HepG2 (cell line): Measurements from ENCODE around the gene CCDC57. TPM values are rescaled to one million over a fixed set of nuclear protein-coding genes. Genes with fewer than 3 reads are reported as not detected.

Experiments
- CCAR2 ChIP-seq: fragments of 200-400 bp; formaldehyde crosslinking; optimal IDR thresholded peaks from 2 replicates; pipeline ENCODE3; 2018; ENCODE audit warnings: low read depth, mild to moderate bottlenecking, low read length, moderate library complexity
- HOXA3 ChIP-seq: sonication (generic); formaldehyde crosslinking; IDR thresholded peaks from 2 replicates; pipeline ENCODE4 v1.5.0; 2020; ENCODE audit warnings: missing genetic modification reagents
- KDM2A ChIP-seq: sonication (generic); formaldehyde crosslinking; IDR thresholded peaks from 2 replicates; pipeline ENCODE4 v1.4.0; 2020; ENCODE audit warnings: low read depth, missing genetic modification reagents, borderline replicate concordance
- NFYC ChIP-seq: IDR thresholded peaks from 2 replicates; pipeline ENCODE4 v1.6.1; 2016; ENCODE audit warnings: missing genetic modification reagents, missing compliant biosample characterization
- NR2F1 ChIP-seq, 2 experiments: fragments of 450-650 bp in 1 of 2; formaldehyde crosslinking in 1 of 2; IDR thresholded peaks; 2 replicates each; pipeline versions ENCODE4 v1.5.0 to v1.6.1; 2016 to 2020; ENCODE audit warnings: mild to moderate bottlenecking in 1 of 2, missing compliant biosample characterization in 1 of 2, missing genetic modification reagents in 1 of 2, moderate library complexity in 1 of 2
- PHF20 ChIP-seq: sonication (generic); formaldehyde crosslinking; IDR thresholded peaks from 2 replicates; pipeline ENCODE4 v1.5.0; 2020; ENCODE audit warnings: mild to moderate bottlenecking, missing genetic modification reagents
- POLR2G ChIP-seq: fragments of 200-400 bp; formaldehyde crosslinking; IDR thresholded peaks from 2 replicates; pipeline ENCODE4 v1.6.1; 2018; ENCODE audit warnings: mild to moderate bottlenecking, low read depth, low read length, moderate library complexity
- RBFOX2 ChIP-seq: fragments of 200-400 bp; formaldehyde crosslinking; IDR thresholded peaks from 2 replicates; pipeline ENCODE4 v1.6.1; 2017; ENCODE audit warnings: low read depth, mild to moderate bottlenecking, low read length
- RBM22 ChIP-seq: fragments of 200-400 bp; formaldehyde crosslinking; optimal IDR thresholded peaks from 2 replicates; pipeline ENCODE3; 2017; ENCODE audit warnings: mild to moderate bottlenecking, low read length, moderate library complexity
- SETDB1 ChIP-seq: sonication (generic); formaldehyde crosslinking; IDR thresholded peaks from 2 replicates; pipeline ENCODE4 v1.5.1; 2020; ENCODE audit warnings: missing genetic modification reagents, mild to moderate bottlenecking, borderline replicate concordance
- SOX5 ChIP-seq: IDR thresholded peaks from 2 replicates; pipeline ENCODE4 v1.6.1; 2016; ENCODE audit warnings: borderline replicate concordance
- TBL1XR1 ChIP-seq: fragments of 150-350 bp; IDR thresholded peaks from 2 replicates; pipeline ENCODE4 v1.6.1; 2014; ENCODE audit warnings: borderline replicate concordance, low read length; ENCODE audit not compliant: partially characterized antibody
- ZBTB3 ChIP-seq: sonication (generic); formaldehyde crosslinking; IDR thresholded peaks from 2 replicates; pipeline ENCODE4 v1.4.0; 2020; ENCODE audit warnings: low read depth, mild to moderate bottlenecking, moderate library complexity, missing genetic modification reagents, borderline replicate concordance
- ZFP41 ChIP-seq: sonication (generic); formaldehyde crosslinking; IDR thresholded peaks from 2 replicates; pipeline ENCODE4 v1.4.0; 2020; ENCODE audit warnings: mild to moderate bottlenecking, missing genetic modification reagents, borderline replicate concordance
- ZNF530 ChIP-seq: sonication (generic); formaldehyde crosslinking; IDR thresholded peaks from 2 replicates; pipeline ENCODE4 v1.5.0; 2020; ENCODE audit warnings: low read depth, mild to moderate bottlenecking, missing genetic modification reagents
- ZNF558 ChIP-seq: sonication (generic); formaldehyde crosslinking; IDR thresholded peaks from 2 replicates; pipeline ENCODE4 v1.9.0; 2022; ENCODE audit warnings: mild to moderate bottlenecking, missing genetic modification reagents, borderline replicate concordance
- polyA plus RNA-seq, 8 experiments: library from polyadenylated mRNA; depleted of rRNA in 3 of 8; stranded (reverse) in 7 of 8; unstranded in 1 of 8; fragments of >200 nt; fragmentation: Illumina TruSeq in 4 of 8; extraction: Trizol in 4 of 8; gene quantifications; 2 replicates each; pipeline versions ENCODE4 v1.2.1 to v1.2.3, GENCODE V29; 2011 to 2016; ENCODE audit warnings: low read depth in 4 of 8, missing spikeins in 1 of 8, mixed read lengths in 1 of 8; ENCODE audit not compliant: insufficient read depth in 1 of 8
- total RNA-seq, 5 experiments: library from RNA; depleted of rRNA; stranded (reverse); fragments of >200 nt; fragmentation: Illumina TruSeq; extraction: Trizol; gene quantifications; 2 replicates each; pipeline ENCODE4 v1.2.3, GENCODE V29; 2016; ENCODE audit warnings: low read depth in 1 of 5
- TF ChIP-seq, protein P1 (sequence below): IDR thresholded peaks from 2 replicates; pipeline ENCODE4 v1.6.1; 2016; ENCODE audit warnings: mild to moderate bottlenecking, missing biosample characterization, missing genetic modification reagents
- TF ChIP-seq, protein P2 (sequence below), 2 experiments: sonication (generic) in 1 of 2; formaldehyde crosslinking in 1 of 2; IDR thresholded peaks; 2 replicates each; pipeline versions ENCODE4 v1.5.1 to v1.6.1; 2011 to 2020; ENCODE audit warnings: borderline replicate concordance in 1 of 2, low read depth in 1 of 2, low read length in 1 of 2, mild to moderate bottlenecking in 1 of 2, missing genetic modification reagents in 1 of 2, moderate library complexity in 1 of 2
- TF ChIP-seq, protein P3 (sequence below): sonication (generic); formaldehyde crosslinking; IDR thresholded peaks from 2 replicates; pipeline ENCODE4 v1.5.1; 2020; ENCODE audit warnings: missing genetic modification reagents, mild to moderate bottlenecking, borderline replicate concordance
- TF ChIP-seq, protein P4 (sequence below): sonication (generic); formaldehyde crosslinking; IDR thresholded peaks from 2 replicates; pipeline ENCODE4 v1.4.0; 2020; ENCODE audit warnings: mild to moderate bottlenecking, missing genetic modification reagents, borderline replicate concordance

CCDC57 gene
- total and polyA plus RNA-seq, 2 of the 13 experiments (the other 11 are each of a cell fraction or from before 2014, with no cell fraction given): 59.3 to 59.9 TPM

DNA sequence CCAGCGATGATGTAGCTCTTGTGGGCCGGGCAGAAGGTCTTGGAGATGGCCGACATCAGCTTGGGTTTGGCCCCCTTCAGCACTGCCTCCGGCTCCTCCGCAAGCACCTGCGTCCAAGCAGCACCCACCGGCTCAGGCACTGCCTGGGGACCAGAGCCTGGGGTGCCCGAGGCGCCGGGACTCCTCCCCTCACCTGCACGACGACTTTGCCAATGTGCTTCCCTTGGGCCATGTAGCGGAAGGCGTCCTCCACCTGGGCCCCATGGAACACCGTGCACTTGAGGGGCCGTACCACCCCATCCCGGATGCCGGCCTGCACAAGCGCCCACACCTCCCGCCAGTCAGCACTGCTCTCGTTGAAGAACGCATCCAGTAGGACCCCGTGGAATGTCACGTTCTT, 129.6 kb downstream of the CCDC57 start (continued):
- TF ChIP-seq, protein P1, sequence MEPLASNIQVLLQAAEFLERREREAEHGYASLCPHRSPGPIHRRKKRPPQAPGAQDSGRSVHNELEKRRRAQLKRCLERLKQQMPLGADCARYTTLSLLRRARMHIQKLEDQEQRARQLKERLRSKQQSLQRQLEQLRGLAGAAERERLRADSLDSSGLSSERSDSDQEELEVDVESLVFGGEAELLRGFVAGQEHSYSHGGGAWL (CRISPR knock-in tag): no peak
- TF ChIP-seq NFYC (CRISPR knock-in tag): no peak
- TF ChIP-seq ZBTB3 (CRISPR knock-in tag): no peak
- TF ChIP-seq, protein P2, sequence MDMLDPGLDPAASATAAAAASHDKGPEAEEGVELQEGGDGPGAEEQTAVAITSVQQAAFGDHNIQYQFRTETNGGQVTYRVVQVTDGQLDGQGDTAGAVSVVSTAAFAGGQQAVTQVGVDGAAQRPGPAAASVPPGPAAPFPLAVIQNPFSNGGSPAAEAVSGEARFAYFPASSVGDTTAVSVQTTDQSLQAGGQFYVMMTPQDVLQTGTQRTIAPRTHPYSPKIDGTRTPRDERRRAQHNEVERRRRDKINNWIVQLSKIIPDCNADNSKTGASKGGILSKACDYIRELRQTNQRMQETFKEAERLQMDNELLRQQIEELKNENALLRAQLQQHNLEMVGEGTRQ (IDR thresholded peaks at IDR 0.05; ENCODE audit: low read depth, low read length): no peak
- TF ChIP-seq, protein P2 (CRISPR knock-in tag; IDR thresholded peaks at IDR 0.05; ENCODE audit: borderline replicate concordance): no peak
- TF ChIP-seq NR2F1 (CRISPR knock-in tag; IDR thresholded peaks at IDR 0.05): no peak
- peak; percentile 64 for TF ChIP-seq RBFOX2
- peak; percentile 74 for TF ChIP-seq RBM22
- no peak for TF ChIP-seq SOX5 (CRISPR knock-in tag)
- TF ChIP-seq ZFP41 (CRISPR knock-in tag): no peak
- TF ChIP-seq POLR2G: peak; percentile 27; the same call in 1 of the 2 replicates
- TF ChIP-seq KDM2A (CRISPR knock-in tag): no peak
- TF ChIP-seq, protein P3, sequence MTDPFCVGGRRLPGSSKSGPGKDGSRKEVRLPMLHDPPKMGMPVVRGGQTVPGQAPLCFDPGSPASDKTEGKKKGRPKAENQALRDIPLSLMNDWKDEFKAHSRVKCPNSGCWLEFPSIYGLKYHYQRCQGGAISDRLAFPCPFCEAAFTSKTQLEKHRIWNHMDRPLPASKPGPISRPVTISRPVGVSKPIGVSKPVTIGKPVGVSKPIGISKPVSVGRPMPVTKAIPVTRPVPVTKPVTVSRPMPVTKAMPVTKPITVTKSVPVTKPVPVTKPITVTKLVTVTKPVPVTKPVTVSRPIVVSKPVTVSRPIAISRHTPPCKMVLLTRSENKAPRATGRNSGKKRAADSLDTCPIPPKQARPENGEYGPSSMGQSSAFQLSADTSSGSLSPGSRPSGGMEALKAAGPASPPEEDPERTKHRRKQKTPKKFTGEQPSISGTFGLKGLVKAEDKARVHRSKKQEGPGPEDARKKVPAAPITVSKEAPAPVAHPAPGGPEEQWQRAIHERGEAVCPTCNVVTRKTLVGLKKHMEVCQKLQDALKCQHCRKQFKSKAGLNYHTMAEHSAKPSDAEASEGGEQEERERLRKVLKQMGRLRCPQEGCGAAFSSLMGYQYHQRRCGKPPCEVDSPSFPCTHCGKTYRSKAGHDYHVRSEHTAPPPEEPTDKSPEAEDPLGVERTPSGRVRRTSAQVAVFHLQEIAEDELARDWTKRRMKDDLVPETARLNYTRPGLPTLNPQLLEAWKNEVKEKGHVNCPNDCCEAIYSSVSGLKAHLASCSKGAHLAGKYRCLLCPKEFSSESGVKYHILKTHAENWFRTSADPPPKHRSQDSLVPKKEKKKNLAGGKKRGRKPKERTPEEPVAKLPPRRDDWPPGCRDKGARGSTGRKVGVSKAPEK (CRISPR knock-in tag): no peak
- no peak for TF ChIP-seq SETDB1 (CRISPR knock-in tag)
- TF ChIP-seq CCAR2: no peak
- no peak for TF ChIP-seq TBL1XR1
- TF ChIP-seq, protein P4, sequence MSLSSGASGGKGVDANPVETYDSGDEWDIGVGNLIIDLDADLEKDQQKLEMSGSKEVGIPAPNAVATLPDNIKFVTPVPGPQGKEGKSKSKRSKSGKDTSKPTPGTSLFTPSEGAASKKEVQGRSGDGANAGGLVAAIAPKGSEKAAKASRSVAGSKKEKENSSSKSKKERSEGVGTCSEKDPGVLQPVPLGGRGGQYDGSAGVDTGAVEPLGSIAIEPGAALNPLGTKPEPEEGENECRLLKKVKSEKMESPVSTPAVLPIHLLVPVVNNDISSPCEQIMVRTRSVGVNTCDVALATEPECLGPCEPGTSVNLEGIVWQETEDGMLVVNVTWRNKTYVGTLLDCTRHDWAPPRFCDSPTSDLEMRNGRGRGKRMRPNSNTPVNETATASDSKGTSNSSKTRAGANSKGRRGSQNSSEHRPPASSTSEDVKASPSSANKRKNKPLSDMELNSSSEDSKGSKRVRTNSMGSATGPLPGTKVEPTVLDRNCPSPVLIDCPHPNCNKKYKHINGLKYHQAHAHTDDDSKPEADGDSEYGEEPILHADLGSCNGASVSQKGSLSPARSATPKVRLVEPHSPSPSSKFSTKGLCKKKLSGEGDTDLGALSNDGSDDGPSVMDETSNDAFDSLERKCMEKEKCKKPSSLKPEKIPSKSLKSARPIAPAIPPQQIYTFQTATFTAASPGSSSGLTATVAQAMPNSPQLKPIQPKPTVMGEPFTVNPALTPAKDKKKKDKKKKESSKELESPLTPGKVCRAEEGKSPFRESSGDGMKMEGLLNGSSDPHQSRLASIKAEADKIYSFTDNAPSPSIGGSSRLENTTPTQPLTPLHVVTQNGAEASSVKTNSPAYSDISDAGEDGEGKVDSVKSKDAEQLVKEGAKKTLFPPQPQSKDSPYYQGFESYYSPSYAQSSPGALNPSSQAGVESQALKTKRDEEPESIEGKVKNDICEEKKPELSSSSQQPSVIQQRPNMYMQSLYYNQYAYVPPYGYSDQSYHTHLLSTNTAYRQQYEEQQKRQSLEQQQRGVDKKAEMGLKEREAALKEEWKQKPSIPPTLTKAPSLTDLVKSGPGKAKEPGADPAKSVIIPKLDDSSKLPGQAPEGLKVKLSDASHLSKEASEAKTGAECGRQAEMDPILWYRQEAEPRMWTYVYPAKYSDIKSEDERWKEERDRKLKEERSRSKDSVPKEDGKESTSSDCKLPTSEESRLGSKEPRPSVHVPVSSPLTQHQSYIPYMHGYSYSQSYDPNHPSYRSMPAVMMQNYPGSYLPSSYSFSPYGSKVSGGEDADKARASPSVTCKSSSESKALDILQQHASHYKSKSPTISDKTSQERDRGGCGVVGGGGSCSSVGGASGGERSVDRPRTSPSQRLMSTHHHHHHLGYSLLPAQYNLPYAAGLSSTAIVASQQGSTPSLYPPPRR (CRISPR knock-in tag): no peak
- TF ChIP-seq ZNF558 (CRISPR knock-in tag): no peak
- TF ChIP-seq ZNF530 (CRISPR knock-in tag): no peak
- no peak for TF ChIP-seq HOXA3 (CRISPR knock-in tag)
- TF ChIP-seq PHF20 (CRISPR knock-in tag): no peak
